Body of pancreas (tissue), 4 donors: ENCODE results near the gene GPR146.

ENCODE experiments used
- CTCF ChIP-seq, 7 experiments: fragments of 450-650 bp in 4 of 7; fragments of 200-600 bp in 3 of 7; sonication (generic) in 3 of 7; IDR thresholded peaks; one replicate each; pipeline ENCODE4 v1.5.1; 2016 to 2019; ENCODE audit warnings: antibody characterized with exemption in 7 of 7
- POLR2A ChIP-seq, 3 donors: fragments of 450-650 bp; IDR thresholded peaks; one replicate each; pipeline ENCODE4 v1.6.1; 2016; ENCODE audit warnings: antibody characterized with exemption in 3 of 3, mild to moderate bottlenecking in 2 of 3

GRCh38 chr7:1044189-1045068 is at the start of gene GPR146:
- peak; percentile 24 to 74 (median 60) for TF ChIP-seq CTCF (IDR thresholded peaks at IDR 0.05)
- TF ChIP-seq POLR2A (IDR thresholded peaks at IDR 0.05) = peak in 2 of 3 donors; percentile 66 to 68
